ENCODE measurements around the gene NDUFA6.
"Not testable (repeated sequence)": the region's sequence is repeated elsewhere in the genome, so short reads cannot be mapped to it uniquely, and the experiment has no call there.

DNA sequence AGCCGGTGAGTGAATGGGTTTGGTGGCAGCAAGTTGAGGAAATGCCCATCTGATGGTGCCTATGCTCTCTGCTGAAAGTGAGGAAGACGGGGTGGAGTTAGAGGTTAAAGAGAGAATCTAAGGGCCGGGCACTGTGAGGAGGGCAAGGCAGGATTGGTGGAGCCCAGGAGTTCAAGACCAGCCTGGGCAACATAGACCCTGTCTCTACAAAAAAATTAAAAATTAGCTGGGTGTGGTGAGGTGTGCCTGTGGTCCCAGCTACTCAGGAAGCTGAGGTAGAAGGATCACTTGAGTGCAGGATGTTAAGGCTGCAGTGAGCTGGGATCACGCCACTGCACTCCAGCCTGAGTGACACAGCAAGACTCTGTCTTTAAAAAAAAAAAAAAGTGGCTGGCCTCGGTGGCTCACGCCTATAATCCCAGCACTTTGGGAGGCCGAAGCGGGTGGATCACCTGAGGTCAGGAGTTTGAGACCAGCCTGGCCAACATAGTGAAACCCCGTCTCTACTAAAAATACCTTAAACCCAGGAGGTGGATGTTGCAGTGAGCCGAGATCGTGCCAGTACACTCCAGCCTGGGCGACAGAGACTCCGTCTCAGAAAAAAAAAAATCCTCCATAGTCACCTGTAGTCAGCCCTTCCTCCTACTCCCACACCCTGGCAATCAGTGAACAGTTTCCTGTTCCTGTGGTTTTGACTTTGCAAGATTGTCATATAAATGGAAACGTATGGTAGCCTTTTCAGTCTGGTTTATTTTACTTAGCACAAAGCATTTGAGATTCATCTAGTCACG, 29.9 kb upstream of the NDUFA6 start:
- TF ChIP-seq RXRA (IDR thresholded peaks at IDR 0.05); TAF1 (conservative IDR thresholded peaks at IDR 0.05); CTCF (IDR thresholded peaks at IDR 0.05; ENCODE audit: low read depth, low read length, missing input control); YY1 (IDR thresholded peaks at IDR 0.05); RAD21 (IDR thresholded peaks at IDR 0.05); ZBTB33 (IDR thresholded peaks at IDR 0.05); JUND (IDR thresholded peaks at IDR 0.05); ATF3 (IDR thresholded peaks at IDR 0.05): not testable (repeated sequence)
- TF ChIP-seq, protein P1, sequence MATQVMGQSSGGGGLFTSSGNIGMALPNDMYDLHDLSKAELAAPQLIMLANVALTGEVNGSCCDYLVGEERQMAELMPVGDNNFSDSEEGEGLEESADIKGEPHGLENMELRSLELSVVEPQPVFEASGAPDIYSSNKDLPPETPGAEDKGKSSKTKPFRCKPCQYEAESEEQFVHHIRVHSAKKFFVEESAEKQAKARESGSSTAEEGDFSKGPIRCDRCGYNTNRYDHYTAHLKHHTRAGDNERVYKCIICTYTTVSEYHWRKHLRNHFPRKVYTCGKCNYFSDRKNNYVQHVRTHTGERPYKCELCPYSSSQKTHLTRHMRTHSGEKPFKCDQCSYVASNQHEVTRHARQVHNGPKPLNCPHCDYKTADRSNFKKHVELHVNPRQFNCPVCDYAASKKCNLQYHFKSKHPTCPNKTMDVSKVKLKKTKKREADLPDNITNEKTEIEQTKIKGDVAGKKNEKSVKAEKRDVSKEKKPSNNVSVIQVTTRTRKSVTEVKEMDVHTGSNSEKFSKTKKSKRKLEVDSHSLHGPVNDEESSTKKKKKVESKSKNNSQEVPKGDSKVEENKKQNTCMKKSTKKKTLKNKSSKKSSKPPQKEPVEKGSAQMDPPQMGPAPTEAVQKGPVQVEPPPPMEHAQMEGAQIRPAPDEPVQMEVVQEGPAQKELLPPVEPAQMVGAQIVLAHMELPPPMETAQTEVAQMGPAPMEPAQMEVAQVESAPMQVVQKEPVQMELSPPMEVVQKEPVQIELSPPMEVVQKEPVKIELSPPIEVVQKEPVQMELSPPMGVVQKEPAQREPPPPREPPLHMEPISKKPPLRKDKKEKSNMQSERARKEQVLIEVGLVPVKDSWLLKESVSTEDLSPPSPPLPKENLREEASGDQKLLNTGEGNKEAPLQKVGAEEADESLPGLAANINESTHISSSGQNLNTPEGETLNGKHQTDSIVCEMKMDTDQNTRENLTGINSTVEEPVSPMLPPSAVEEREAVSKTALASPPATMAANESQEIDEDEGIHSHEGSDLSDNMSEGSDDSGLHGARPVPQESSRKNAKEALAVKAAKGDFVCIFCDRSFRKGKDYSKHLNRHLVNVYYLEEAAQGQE (IDR thresholded peaks at IDR 0.05): not testable (repeated sequence)
- TF ChIP-seq, protein P2, sequence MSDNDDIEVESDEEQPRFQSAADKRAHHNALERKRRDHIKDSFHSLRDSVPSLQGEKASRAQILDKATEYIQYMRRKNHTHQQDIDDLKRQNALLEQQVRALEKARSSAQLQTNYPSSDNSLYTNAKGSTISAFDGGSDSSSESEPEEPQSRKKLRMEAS (IDR thresholded peaks at IDR 0.05): not testable (repeated sequence)

All from liver (tissue), 3 donors.